Neural cell (in vitro differentiated cells): Measurements from ENCODE around the gene ZDHHC1.

Experiments used
- RAD21 ChIP-seq: fragments of 450-650 bp; conservative IDR thresholded peaks from 2 replicates; pipeline ENCODE4 v1.6.1; 2014; ENCODE audit warnings: antibody characterized with exemption, mild to moderate bottlenecking, moderate library complexity
- TF ChIP-seq, protein P1 (sequence below): fragments of 450-650 bp; IDR thresholded peaks from 2 replicates; pipeline ENCODE4 v1.5.1; 2014; ENCODE audit warnings: antibody characterized with exemption, mild to moderate bottlenecking, moderate library complexity; ENCODE audit not compliant: poor library complexity, severe bottlenecking

DNA sequence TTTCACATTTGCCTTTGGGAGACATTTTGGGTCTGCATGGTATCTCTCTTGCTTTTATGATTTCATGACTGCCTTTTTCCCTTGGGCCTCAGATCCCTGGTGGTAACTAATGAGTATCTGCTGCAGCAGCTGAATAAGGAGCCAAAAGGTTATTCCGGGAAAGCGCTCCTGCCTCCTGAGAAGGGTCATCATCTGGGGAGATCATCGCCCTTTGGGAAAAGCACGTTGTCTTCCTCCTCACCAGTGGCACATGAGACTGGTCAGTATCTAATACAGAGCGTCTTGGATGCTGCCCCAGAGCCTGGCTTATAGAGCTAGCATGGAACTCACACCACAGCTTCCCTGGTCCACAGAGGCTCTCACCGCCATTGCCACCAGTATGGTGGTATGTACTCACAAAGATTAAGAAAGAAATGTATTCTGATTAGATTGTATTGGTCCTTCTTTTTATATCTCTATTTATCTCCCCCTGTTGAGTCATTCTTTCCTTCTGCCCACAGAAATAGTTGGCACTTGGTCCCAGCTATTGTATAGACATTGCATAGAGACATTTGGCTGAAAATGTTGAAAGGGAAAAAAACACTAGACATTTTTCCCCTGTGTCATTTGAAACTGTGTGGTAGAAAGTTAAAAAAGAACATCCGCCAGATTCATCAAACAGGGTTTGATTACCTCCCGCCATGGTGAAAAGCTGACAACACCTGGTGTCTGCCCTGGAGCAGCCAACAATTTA lies 31.3 kb downstream of the ZDHHC1 start:
- TF ChIP-seq, protein P1, sequence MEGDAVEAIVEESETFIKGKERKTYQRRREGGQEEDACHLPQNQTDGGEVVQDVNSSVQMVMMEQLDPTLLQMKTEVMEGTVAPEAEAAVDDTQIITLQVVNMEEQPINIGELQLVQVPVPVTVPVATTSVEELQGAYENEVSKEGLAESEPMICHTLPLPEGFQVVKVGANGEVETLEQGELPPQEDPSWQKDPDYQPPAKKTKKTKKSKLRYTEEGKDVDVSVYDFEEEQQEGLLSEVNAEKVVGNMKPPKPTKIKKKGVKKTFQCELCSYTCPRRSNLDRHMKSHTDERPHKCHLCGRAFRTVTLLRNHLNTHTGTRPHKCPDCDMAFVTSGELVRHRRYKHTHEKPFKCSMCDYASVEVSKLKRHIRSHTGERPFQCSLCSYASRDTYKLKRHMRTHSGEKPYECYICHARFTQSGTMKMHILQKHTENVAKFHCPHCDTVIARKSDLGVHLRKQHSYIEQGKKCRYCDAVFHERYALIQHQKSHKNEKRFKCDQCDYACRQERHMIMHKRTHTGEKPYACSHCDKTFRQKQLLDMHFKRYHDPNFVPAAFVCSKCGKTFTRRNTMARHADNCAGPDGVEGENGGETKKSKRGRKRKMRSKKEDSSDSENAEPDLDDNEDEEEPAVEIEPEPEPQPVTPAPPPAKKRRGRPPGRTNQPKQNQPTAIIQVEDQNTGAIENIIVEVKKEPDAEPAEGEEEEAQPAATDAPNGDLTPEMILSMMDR: no peak
- TF ChIP-seq RAD21: no peak
